ENCODE measurements around the gene ESYT3.

- no peak for TF ChIP-seq CTCF (IDR thresholded peaks at IDR 0.05)
- TF ChIP-seq POLR2A (IDR thresholded peaks at IDR 0.05) = no peak
Measured at GRCh38 chr3:138460536-138461205, 26.3 kb downstream of the ESYT3 start.
